IMR-90 (cell line): Measurements from ENCODE around the gene GPATCH2L. TPM values are rescaled to one million over a fixed set of nuclear protein-coding genes. Genes with fewer than 3 reads are reported as not detected.

ENCODE experiments used
- ATAC-seq: fragments of 200-7000 bp; cut with Tn5 transposase; 2 replicates; pipeline ENCODE4 v1.9.1; 2020; ENCODE audit warnings: low read depth, mild to moderate bottlenecking, moderate library complexity
- BruUV-seq: library from RNA; stranded (reverse); fragments of 400-500 nt; replicated peaks from 2 replicates; lab custom pipeline; 2021; lab: Mats Ljungman, UMichigan
- CTCF ChIA-PET: fragments of 300-600 bp; formaldehyde crosslinking; extraction: SDS; loops from one replicate; lab custom pipeline; 2021; ENCODE audit warnings: antibody characterized with exemption; lab: Yijun Ruan, JAX
- POLR2A ChIA-PET: fragments of 300-600 bp; sonication (Branson Sonifier 250); formaldehyde crosslinking; loops from one replicate; lab custom pipeline; 2022; ENCODE audit warnings: antibody characterized with exemption; ENCODE audit not compliant: unreplicated experiment; lab: Charles Lee
- DNase-seq: peaks from one replicate; pipeline ENCODE4 v3.0.0; 2013
- H2AFZ ChIP-seq: replicated peaks from 2 replicates; pipeline ENCODE3; 2013; ENCODE audit warnings: low read length, mild to moderate bottlenecking; ENCODE audit not compliant: poor library complexity
- H2AK5ac ChIP-seq: 2 replicates; pipeline ENCODE4 v1.6.1; 2013; ENCODE audit warnings: low read depth, low read length, inconsistent platforms
- H2AK9ac ChIP-seq: replicated peaks from 2 replicates; pipeline ENCODE3; 2013; ENCODE audit warnings: mild to moderate bottlenecking, low read depth, low read length, moderate library complexity; ENCODE audit not compliant: poor library complexity
- H2BK120ac ChIP-seq: 2 replicates; pipeline ENCODE4 v1.6.1; 2013; ENCODE audit warnings: low read depth, low read length, inconsistent platforms
- H2BK15ac ChIP-seq: 3 replicates; pipeline ENCODE4 v1.6.1; 2013; ENCODE audit warnings: low read depth, low read length, inconsistent platforms
- H2BK20ac ChIP-seq: 2 replicates; pipeline ENCODE4 v1.6.1; 2013; ENCODE audit warnings: low read depth, mild to moderate bottlenecking, inconsistent platforms, low read length, moderate library complexity
- H2BK5ac ChIP-seq: 2 replicates; pipeline ENCODE4 v1.6.1; 2013; ENCODE audit warnings: mild to moderate bottlenecking, low read depth, low read length, inconsistent platforms; ENCODE audit not compliant: poor library complexity, severe bottlenecking
- H3K14ac ChIP-seq: replicated peaks from 2 replicates; pipeline ENCODE4 v1.6.1; 2013; ENCODE audit warnings: low read depth, low read length, inconsistent platforms
- H3K18ac ChIP-seq: 2 replicates; pipeline ENCODE4 v1.6.1; 2013; ENCODE audit warnings: low read depth, low read length, control low read depth
- H3K23ac ChIP-seq: 2 replicates; pipeline ENCODE4 v1.6.1; 2013; ENCODE audit warnings: low read depth, low read length, inconsistent platforms
- H3K27ac ChIP-seq: 2 replicates; pipeline ENCODE4 v1.5.1; 2013; ENCODE audit warnings: mild to moderate bottlenecking, control low read depth, low read length; ENCODE audit not compliant: insufficient read depth
- H3K27me3 ChIP-seq: 2 replicates; pipeline ENCODE4 v1.6.1; 2013; ENCODE audit warnings: low read length; ENCODE audit not compliant: control insufficient read depth, insufficient read depth
- H3K36me3 ChIP-seq: 2 replicates; pipeline ENCODE4 v1.6.1; 2013; ENCODE audit warnings: low read length, mixed read lengths; ENCODE audit not compliant: control insufficient read depth, insufficient read depth
- H3K4ac ChIP-seq: 2 replicates; pipeline ENCODE4 v1.6.1; 2013; ENCODE audit warnings: low read depth, low read length, inconsistent platforms
- H3K4me1 ChIP-seq: 2 replicates; pipeline ENCODE4 v1.6.1; 2013; ENCODE audit warnings: low read length, mixed read lengths; ENCODE audit not compliant: control insufficient read depth, insufficient read depth
- H3K4me2 ChIP-seq: 2 replicates; pipeline ENCODE4 v1.6.1; 2013; ENCODE audit warnings: low read depth, mild to moderate bottlenecking, control low read depth, low read length, moderate library complexity
- H3K4me3 ChIP-seq: 2 replicates; pipeline ENCODE4 v1.5.1; 2013; ENCODE audit warnings: low read depth, mild to moderate bottlenecking, control low read depth, low read length, moderate library complexity; ENCODE audit not compliant: insufficient read depth
- H3K56ac ChIP-seq: 2 replicates; pipeline ENCODE4 v1.6.1; 2013; ENCODE audit warnings: low read length, inconsistent platforms; ENCODE audit not compliant: insufficient read depth; ENCODE audit errors: extremely low read depth
- H3K79me1 ChIP-seq, 2 experiments: 2 replicates each; pipeline ENCODE4 v1.6.1; 2013; ENCODE audit warnings: low read length in 2 of 2, inconsistent platforms in 1 of 2, low read depth in 1 of 2
- H3K9ac ChIP-seq: 2 replicates; pipeline ENCODE4 v1.6.1; 2013; ENCODE audit warnings: low read depth, low read length, control low read depth
- H3K9me1 ChIP-seq: 2 replicates; pipeline ENCODE4 v1.6.1; 2013; ENCODE audit warnings: low read length, inconsistent platforms; ENCODE audit not compliant: insufficient read depth
- H3K9me3 ChIP-seq: 2 replicates; pipeline ENCODE4 v1.6.1; 2013; ENCODE audit warnings: low read length; ENCODE audit not compliant: control insufficient read depth, insufficient read depth
- H4K20me1 ChIP-seq: 2 replicates; pipeline ENCODE4 v1.6.1; 2013; ENCODE audit warnings: low read length, inconsistent platforms; ENCODE audit not compliant: insufficient read depth
- H4K5ac ChIP-seq: 2 replicates; pipeline ENCODE4 v1.6.1; 2013; ENCODE audit warnings: mild to moderate bottlenecking, low read depth, low read length, control low read depth
- H4K8ac ChIP-seq, 2 experiments: 2 replicates each; pipeline ENCODE4 v1.6.1; 2013; ENCODE audit warnings: low read depth in 2 of 2, low read length in 2 of 2, control low read depth in 1 of 2, inconsistent platforms in 1 of 2
- H4K91ac ChIP-seq: 2 replicates; pipeline ENCODE4 v1.6.1; 2013; ENCODE audit warnings: low read depth, low read length, inconsistent platforms; ENCODE audit not compliant: insufficient read depth
- MAZ ChIP-seq: IDR thresholded peaks from 2 replicates; pipeline ENCODE4 v1.6.1; 2012; ENCODE audit warnings: low read depth, mild to moderate bottlenecking, low read length, improper control_type of control experiment, moderate library complexity, borderline replicate concordance
- NFE2L2 ChIP-seq: fragments of 150-350 bp; IDR thresholded peaks from 2 replicates; pipeline ENCODE4 v1.6.1; 2016; ENCODE audit warnings: low read depth, mild to moderate bottlenecking, low read length
- POLR2A ChIP-seq: IDR thresholded peaks from 2 replicates; pipeline ENCODE4 v1.6.1; 2012; ENCODE audit warnings: mild to moderate bottlenecking, low read depth, low read length
- RFX5 ChIP-seq: IDR thresholded peaks from 2 replicates; pipeline ENCODE4 v1.8.0; 2012; ENCODE audit warnings: low read depth, mild to moderate bottlenecking, low read length, moderate library complexity
- WGBS, 2 experiments: methylation state at CpG; one replicate each; pipeline versions ENCODE4 v1.1.5 to v1.1.7; 2013; ENCODE audit warnings: missing lambda C conversion rate in 2 of 2; ENCODE audit not compliant: insufficient read length in 1 of 2; ENCODE audit errors: extremely low coverage in 2 of 2; 5-methylcytosine and 5-hydroxymethylcytosine counted together
- dilution Hi-C: fragments of 300-500 bp; cut with HindIII; formaldehyde crosslinking; loops from one replicate; pipeline ENCODE4 v1.14.3; 2018; ENCODE audit warnings: low sequenced_read_pairs; ENCODE audit not compliant: unreplicated experiment
- in situ Hi-C: fragments of 300-500 bp; cut with MboI; formaldehyde crosslinking; loops from 3 replicates; pipeline ENCODE4 v1.14.3; 2019; ENCODE audit warnings: low sequenced_read_pairs, inconsistent platforms, mixed read lengths
- intact Hi-C: fragments of 100-400 bp; cut with micrococcal nuclease; formaldehyde crosslinking; loops from 2 replicates; pipeline ENCODE4 v1.10.0; 2022
- polyA plus RNA-seq, 3 experiments: library from polyadenylated mRNA; depleted of rRNA; stranded (reverse); fragments of >200 nt; gene quantifications; 2 replicates each; pipeline ENCODE4 v1.2.3, GENCODE V29; 2012; ENCODE audit warnings: low replicate concordance in 1 of 3
- total RNA-seq: library from RNA; depleted of rRNA; stranded (reverse); fragments of >200 nt; gene quantifications from 2 replicates; pipeline ENCODE4 v1.2.3, GENCODE V29; 2012
- TF ChIP-seq, protein P1 (sequence below): conservative IDR thresholded peaks from 2 replicates; pipeline ENCODE4 v1.5.1; 2012; ENCODE audit warnings: mild to moderate bottlenecking, low read depth, low read length, improper control_type of control experiment

Gene GPATCH2L
- total and polyA plus RNA-seq, 2 of the 4 experiments (the other 2 are of a cell fraction), result 15.6 to 51.4 TPM

GRCh38 chr14:76121089-76121748, 30.5 kb upstream of the GPATCH2L start:
- Histone ChIP-seq H3K9me3 (no peaks in the 10 kb centered on the region), H4K91ac (no peak overlapping the region), H4K20me1 (no peaks in the 10 kb centered on the region), H3K9ac (no peak overlapping the region), H3K79me1 (no peaks in the 10 kb centered on the region), H2AK5ac (no peak overlapping the region), H3K4me1 (no peaks in the 10 kb centered on the region), H2BK20ac (no peak overlapping the region), H3K18ac (no peak overlapping the region), H3K9me1 (no peaks in the 10 kb centered on the region), H2AFZ (no peak overlapping the region), H3K14ac (no peak overlapping the region), H3K56ac (no peak overlapping the region), H3K27me3 (peaks cover 20% of the 10 kb centered on the region), H4K5ac (no peak overlapping the region), H3K4me3 (no peak overlapping the region), H2BK5ac (no peak overlapping the region), H3K27ac (no peak overlapping the region), H3K4me2 (no peak overlapping the region), H3K23ac (no peak overlapping the region), H2BK120ac (no peak overlapping the region), H3K4ac (no peak overlapping the region), H2AK9ac (no peak overlapping the region), H4K8ac (no peak overlapping the region), H2BK15ac (no peak overlapping the region), H3K36me3 (no peaks in the 10 kb centered on the region)
- in situ Hi-C loops (no loop called here), intact Hi-C loops (no loop called here), dilution Hi-C loops (no loop called here)
- ATAC-seq (no peak), DNase-seq (no peak)
- no TSS peak for BruUV-seq
- 54% methylated on average over 2 of the region's 4 CpGs; no CpG with 5 or more reads in 1 of the 2 experiments for WGBS, 2 experiments
- TF ChIP-seq POLR2A (no peak), NFE2L2 (no peak), MAZ (no peak), RFX5 (no peak)
- TF ChIP-seq, protein P1, sequence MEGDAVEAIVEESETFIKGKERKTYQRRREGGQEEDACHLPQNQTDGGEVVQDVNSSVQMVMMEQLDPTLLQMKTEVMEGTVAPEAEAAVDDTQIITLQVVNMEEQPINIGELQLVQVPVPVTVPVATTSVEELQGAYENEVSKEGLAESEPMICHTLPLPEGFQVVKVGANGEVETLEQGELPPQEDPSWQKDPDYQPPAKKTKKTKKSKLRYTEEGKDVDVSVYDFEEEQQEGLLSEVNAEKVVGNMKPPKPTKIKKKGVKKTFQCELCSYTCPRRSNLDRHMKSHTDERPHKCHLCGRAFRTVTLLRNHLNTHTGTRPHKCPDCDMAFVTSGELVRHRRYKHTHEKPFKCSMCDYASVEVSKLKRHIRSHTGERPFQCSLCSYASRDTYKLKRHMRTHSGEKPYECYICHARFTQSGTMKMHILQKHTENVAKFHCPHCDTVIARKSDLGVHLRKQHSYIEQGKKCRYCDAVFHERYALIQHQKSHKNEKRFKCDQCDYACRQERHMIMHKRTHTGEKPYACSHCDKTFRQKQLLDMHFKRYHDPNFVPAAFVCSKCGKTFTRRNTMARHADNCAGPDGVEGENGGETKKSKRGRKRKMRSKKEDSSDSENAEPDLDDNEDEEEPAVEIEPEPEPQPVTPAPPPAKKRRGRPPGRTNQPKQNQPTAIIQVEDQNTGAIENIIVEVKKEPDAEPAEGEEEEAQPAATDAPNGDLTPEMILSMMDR, result no peak
- ChIA-PET CTCF (interaction anchor here (0.5 kb wide), 1 partner anchor 196 kb away, joined by 3 read pairs; no protein-coding TSS in a partner anchor), POLR2A (no interaction called here)
